Stimulated activated CD8-positive, alpha-beta memory T cell treated with anti-CD3 and anti-CD28 coated beads, Interleukin-15, amount 100 ng/mL, for 4 hours (primary cell): ENCODE data around the gene ZNF600.
"Not testable (repeated sequence)": the region's sequence is repeated elsewhere in the genome, so short reads cannot be mapped to it uniquely, and the experiment has no call there.

Source experiments
- DNase-seq, 2 donors: peaks; one replicate each; pipeline ENCODE4 v3.0.0-alpha.2; 2020; ENCODE audit warnings: low read depth in 2 of 2

The ZNF600 gene

GRCh38 chr19:52786464-52787354 is at the start of gene ZNF600:
Gene ZNF600, minus strand, starts transcription at chr19:52786791. Its CDS starts 7,903 bp downstream, at chr19:52778888.
- DNase-seq: peak; percentile 41 to 60

GRCh38 chr19:52834289-52834688 is 47.7 kb upstream of the ZNF600 start:
- DNase-seq: not testable (repeated sequence)

DNA sequence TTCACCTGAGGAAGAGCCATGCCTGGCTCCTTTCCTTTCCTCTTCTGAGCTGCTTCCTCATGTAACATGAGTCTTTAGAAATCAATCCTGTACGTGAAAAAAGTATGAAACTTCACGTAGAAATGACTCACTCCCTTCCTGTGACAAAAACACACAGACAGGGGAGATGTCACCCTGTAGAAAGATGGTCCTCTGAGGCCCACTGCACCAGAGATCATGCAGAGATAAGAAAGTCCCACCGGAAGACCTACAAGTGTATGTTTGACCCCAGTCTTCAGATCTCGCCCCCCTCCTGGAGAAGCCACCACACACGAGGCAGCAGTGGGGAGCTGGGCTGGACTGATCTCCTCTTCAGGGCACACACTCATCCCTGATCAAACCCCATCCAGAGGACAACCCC is 47.0 kb upstream of the ZNF600 start:
- not testable (repeated sequence) for DNase-seq

DNA sequence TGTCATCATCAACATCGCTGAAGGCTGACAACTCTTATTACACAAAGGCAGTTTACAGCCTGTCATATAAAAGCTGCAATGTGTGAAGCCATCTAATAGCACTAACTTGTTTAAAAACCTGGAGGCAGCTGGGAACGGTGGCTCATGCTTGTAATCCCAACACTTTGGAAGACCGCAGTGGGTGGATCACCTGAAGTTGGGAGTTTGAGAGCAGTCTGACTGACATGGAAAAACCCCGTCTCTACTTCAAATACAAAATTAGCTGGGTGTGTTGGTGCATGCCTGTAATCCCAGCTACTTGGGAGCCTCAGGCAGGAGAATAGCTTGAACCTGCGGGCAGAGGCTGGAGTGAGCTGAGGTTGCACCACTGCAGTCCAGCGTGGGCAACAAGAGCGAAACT is 43.3 kb upstream of the ZNF600 start:
- DNase-seq: not testable (repeated sequence)

GRCh38 chr19:52825765-52826164 is 39.2 kb upstream of the ZNF600 start:
- DNase-seq: no peak

- DNase-seq: no peak
These were observed 37.1 kb upstream of the ZNF600 start for GRCh38 chr19:52823676-52824075.

DNA sequence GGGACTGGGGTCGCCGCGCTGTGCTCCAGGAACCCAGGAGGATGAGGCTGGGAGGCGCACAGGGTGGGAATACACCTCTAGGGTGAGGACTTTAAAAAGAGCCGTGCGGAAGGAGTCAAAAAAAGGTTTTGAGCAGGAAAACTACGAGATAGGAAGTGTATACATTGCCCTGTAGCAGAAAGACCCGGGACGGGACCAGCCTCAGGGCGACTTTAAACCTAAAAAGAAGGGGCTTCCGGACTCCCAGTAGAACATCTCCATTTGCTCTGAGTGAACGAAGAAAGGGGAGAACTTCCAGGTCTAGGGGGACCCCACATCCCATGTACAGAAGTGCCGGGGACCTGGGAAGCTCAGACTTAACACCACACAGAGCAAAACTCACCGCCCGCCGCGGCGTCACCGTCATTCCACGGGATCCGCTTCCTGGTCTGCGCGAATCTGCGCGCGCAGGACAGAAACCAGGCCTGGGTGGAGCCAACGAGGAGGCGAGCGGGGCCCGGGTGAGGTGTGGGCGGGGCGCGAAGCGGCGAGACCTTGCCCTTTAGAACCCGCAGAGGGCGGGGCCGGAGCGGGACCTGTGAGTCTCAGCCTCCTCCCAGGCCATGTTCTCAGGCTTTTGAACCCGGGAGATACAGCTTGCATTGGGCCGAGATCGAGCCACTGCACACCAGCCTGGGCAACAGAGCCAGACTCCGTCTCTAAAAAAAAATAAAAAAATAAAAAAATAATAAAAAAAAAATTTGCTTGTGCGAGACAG is 34.8 kb upstream of the ZNF600 start, which contains the start of gene ZNF28:
ZNF28 (minus strand) TSS at position 430 of the 757 bp plus-strand sequence. CDS start 3,675 bp downstream, outside the sequence.
- peak; percentile 41 to 45 for DNase-seq

- DNase-seq: not testable (repeated sequence)
These were observed 34.0 kb upstream of the ZNF600 start for GRCh38 chr19:52820472-52821203.

- DNase-seq: no peak
These were observed 23.2 kb upstream of the ZNF600 start for GRCh38 chr19:52809801-52810200.

DNA sequence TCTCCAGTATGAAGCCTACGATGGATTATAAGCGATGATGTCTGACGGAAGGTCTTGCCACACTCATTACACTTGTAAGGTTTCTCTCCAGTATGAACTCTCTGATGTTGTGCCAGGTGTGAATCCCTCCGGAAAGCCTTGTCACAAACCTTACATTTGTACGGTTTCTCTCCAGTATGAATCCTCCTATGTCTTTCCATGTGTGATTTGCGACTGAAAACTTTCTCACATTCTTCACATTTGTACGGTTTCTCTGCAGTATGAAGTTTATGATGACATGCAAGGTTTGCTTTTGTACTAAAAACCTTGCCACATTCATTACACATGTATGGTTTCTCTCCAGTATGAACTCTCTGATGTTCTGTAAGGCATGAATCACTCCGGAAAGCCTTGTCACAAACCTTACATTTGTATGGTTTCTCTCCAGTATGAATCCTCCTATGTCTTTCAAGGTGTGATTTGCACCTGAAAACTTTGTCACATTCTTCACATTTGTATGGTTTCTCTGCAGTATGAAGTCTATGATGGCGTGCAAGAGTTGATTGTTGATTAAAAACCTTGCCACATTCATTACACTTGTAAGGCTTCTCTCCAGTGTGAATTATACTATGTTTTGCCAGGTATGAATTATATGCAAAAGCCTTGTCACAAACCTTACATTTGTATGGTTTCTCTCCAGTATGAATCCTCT is 13.5 kb upstream of the ZNF600 start:
- not testable (repeated sequence) for DNase-seq

GRCh38 chr19:52789440-52789839 is 2.8 kb upstream of the ZNF600 start:
- DNase-seq: no peak

DNA sequence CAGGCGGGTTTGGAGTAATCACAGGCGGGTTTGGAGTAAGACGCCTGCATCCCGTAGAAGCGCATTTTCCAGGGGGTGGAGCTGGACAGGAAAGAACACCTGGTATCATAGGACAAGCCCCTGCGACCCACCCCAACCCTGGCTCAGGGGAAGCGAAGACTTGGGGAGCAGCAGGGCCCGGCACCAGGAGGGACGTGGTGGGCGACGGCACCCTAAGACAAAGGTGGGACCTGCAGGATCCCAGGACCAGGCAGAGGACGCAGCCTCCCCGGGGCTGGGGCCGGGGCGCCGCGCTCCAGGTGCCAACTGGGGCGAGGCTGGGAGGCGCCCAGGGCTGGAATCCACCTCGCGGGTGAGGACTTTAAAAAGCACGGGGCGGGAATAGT is 520 bp downstream of the ZNF600 start:
- DNase-seq: no peak

- DNase-seq: no peak
These were observed 1.1 kb downstream of the ZNF600 start for GRCh38 chr19:52785506-52785905.

GRCh38 chr19:52782864-52783263 is 3.7 kb downstream of the ZNF600 start:
- DNase-seq: not testable (repeated sequence)

GRCh38 chr19:52778811-52779210 is 7.8 kb downstream of the ZNF600 start:
- peak; percentile 38 to 39 for DNase-seq

DNA sequence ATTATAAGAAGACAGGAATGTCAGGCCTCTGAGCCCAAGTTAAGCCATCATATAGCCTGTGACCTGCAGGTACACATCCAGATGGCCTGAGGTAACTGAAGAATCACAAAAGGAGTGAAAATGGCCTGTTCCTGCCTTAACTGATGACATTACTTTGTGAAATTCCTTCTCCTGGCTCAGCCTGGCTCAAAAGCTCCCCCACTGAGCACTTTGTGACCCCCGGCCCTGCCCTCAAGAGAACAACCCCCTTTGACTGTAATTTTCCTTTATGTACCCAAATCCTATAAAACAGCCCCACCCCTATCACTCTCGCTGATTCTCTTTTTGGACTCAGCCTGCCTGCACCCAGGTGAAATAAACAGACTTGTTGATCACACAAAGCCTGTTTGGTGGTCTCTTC is 30.1 kb downstream of the ZNF600 start:
- DNase-seq: not testable (repeated sequence)

DNA sequence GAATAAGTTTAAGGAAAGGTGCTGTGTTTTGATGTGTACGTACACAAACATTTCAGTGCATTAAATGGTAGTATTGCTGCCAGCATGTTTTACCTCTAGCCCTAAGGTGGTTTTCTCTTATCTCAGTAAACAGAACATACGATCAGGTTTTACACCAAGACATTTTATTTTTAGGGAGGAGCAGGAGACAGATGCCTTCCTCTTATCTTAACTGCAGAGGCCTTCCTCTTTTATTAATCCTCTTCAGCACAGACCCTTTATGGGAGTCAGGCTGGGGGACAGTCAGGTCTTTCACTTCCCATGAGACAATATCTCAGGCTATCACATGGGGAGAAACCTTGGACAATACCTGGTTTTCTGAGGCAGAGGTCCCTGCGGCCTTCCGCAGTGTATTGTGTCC is 36.8 kb downstream of the ZNF600 start:
- DNase-seq: no peak

GRCh38 chr19:52748336-52748950 is 38.1 kb downstream of the ZNF600 start:
- no peak for DNase-seq

GRCh38 chr19:52745919-52746318 is 40.7 kb downstream of the ZNF600 start:
- DNase-seq: not testable (repeated sequence)

DNA sequence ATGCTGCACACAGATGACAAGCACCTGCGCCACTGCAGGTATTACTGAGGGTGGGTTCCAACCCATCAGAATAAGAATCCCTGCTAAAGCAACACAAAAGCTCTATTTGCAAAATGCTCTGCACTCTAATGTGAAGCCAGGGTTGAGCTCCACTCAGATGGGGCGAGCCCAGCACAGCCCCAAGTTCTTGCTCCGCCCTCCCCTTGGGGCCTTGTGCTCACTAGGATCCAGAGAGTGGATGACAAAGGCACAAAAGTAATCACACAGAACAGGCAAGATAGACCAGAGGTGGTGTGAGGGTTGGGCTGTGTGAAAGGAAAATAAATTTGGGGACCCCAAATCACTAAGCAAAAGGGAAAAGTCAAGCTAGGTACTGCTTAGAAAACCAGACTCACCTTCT is 43.5 kb downstream of the ZNF600 start:
- DNase-seq: no peak

- DNase-seq: no peak
These were observed 44.1 kb downstream of the ZNF600 start for GRCh38 chr19:52742516-52742915.
